GM19438 (cell line): ENCODE data around the gene NPY.

Experiments
- ATAC-seq: cut with Tn5 transposase; IDR thresholded peaks from one replicate; pipeline ENCODE4 v1.9.1; 2021; ENCODE audit warnings: low read depth; ENCODE audit not compliant: unreplicated experiment

NPY gene

GRCh38 chr7:24312588-24312987 lies 28.6 kb downstream of the NPY start:
- ATAC-seq = no peak

- ATAC-seq = no peak
These were observed 29.8 kb downstream of the NPY start for GRCh38 chr7:24313777-24314176.

GRCh38 chr7:24316340-24316739 lies 32.4 kb downstream of the NPY start:
- ATAC-seq = no peak

- ATAC-seq = no peak
These were observed 34.3 kb downstream of the NPY start for GRCh38 chr7:24318326-24318725.

- no peak for ATAC-seq
These were observed 35.2 kb downstream of the NPY start for GRCh38 chr7:24319209-24319608.

- ATAC-seq = no peak
These were observed 40.0 kb downstream of the NPY start for GRCh38 chr7:24323961-24324480.

GRCh38 chr7:24325708-24326107 lies 41.7 kb downstream of the NPY start:
- ATAC-seq = peak; percentile 89

- no peak for ATAC-seq
These were observed 44.1 kb downstream of the NPY start for GRCh38 chr7:24328050-24328449.

GRCh38 chr7:24328894-24329293 lies 44.9 kb downstream of the NPY start:
- ATAC-seq = no peak

GRCh38 chr7:24334012-24334411 lies 50.0 kb downstream of the NPY start:
- ATAC-seq = no peak

GRCh38 chr7:24334627-24335026 lies 50.6 kb downstream of the NPY start:
- ATAC-seq = no peak

GRCh38 chr7:24336461-24336860 lies 52.5 kb downstream of the NPY start:
- ATAC-seq = no peak

- no peak for ATAC-seq
These were observed 53.2 kb downstream of the NPY start for GRCh38 chr7:24337180-24337579.

GRCh38 chr7:24339575-24339974 lies 55.6 kb downstream of the NPY start:
- ATAC-seq = no peak

GRCh38 chr7:24340727-24341126 lies 56.7 kb downstream of the NPY start:
- no peak for ATAC-seq
